ENCODE results near the gene IDE.

DNA sequence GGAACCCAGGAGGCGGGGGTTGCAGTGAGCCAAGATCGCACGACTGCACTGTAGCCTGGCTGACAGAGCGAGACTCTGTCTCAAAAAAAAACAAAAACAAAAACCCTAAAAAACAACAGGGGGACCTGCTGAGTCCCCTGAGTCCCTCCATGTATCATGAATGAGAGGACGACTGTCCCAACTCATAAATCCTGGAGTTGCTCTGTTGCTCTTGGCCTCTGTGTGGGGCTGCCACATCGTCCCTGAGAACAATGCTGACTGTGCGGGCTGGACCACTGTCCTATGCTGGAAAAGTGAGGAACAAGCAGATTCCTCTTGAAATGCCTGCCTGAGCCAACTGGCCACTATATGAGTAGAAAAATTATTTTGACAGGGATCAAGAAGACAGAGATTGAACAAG is 122.5 kb downstream of the IDE start:
- TF ChIP-seq EZH2 (IDR thresholded peaks at IDR 0.05; ENCODE audit: insufficient read depth, poor library complexity, severe bottlenecking): no peak
- no peak for TF ChIP-seq EZH2phosphoT487 (IDR thresholded peaks at IDR 0.05; ENCODE audit: insufficient read depth, low read depth)

Measured in GM23248 (cell line).